Ascending aorta (tissue), 2 donors: Measurements from ENCODE around the gene CHST4. TPM values are rescaled to one million over a fixed set of nuclear protein-coding genes. Genes with fewer than 3 reads are reported as not detected.

Source experiments
- DNase-seq, 2 donors: peaks; one replicate each; pipeline ENCODE4 v3.0.0-alpha.2; 2019; ENCODE audit warnings: low spot score in 2 of 2
- H3K27ac ChIP-seq, 2 donors: fragments of 200-600 bp; sonication (generic); one replicate each; pipeline ENCODE4 v1.5.1; 2016 to 2017; ENCODE audit warnings: mild to moderate bottlenecking in 1 of 2
- H3K27me3 ChIP-seq: fragments of 200-600 bp; sonication (generic); one replicate; pipeline ENCODE4 v1.5.1; 2017
- H3K36me3 ChIP-seq, 2 donors: fragments of 200-600 bp; sonication (generic); one replicate each; pipeline ENCODE4 v1.5.1; 2016
- H3K4me1 ChIP-seq, 2 donors: fragments of 200-600 bp; sonication (generic); one replicate each; pipeline ENCODE4 v1.5.1; 2016 to 2017; ENCODE audit warnings: mild to moderate bottlenecking in 1 of 2
- H3K4me3 ChIP-seq, 2 donors: fragments of 200-600 bp; sonication (generic); one replicate each; pipeline ENCODE4 v1.5.1; 2016 to 2017; ENCODE audit warnings: mild to moderate bottlenecking in 1 of 2
- H3K9me3 ChIP-seq, 2 donors: fragments of 200-600 bp; sonication (generic); one replicate each; pipeline ENCODE4 v1.5.1; 2016
- intact Hi-C: fragments of 100-400 bp; cut with DNase I; formaldehyde crosslinking; loops from one replicate; pipeline ENCODE4 v1.15.1; 2023
- total RNA-seq: library from RNA; depleted of rRNA; stranded (reverse); fragments of >200 nt; gene quantifications from one replicate; pipeline ENCODE4 v1.1.0, GENCODE V29; 2016
- TF ChIP-seq, protein P1 (sequence below), 3 experiments: fragments of 200-600 bp in 2 of 3; fragments of 450-650 bp in 1 of 3; sonication (generic) in 2 of 3; IDR thresholded peaks; one replicate each; pipeline ENCODE4 v1.5.1; 2016 to 2019; ENCODE audit warnings: antibody characterized with exemption in 3 of 3, mild to moderate bottlenecking in 1 of 3, moderate library complexity in 1 of 3

CHST4 gene
- total RNA-seq, 1 donor from 2014 or later, result not detected

DNA sequence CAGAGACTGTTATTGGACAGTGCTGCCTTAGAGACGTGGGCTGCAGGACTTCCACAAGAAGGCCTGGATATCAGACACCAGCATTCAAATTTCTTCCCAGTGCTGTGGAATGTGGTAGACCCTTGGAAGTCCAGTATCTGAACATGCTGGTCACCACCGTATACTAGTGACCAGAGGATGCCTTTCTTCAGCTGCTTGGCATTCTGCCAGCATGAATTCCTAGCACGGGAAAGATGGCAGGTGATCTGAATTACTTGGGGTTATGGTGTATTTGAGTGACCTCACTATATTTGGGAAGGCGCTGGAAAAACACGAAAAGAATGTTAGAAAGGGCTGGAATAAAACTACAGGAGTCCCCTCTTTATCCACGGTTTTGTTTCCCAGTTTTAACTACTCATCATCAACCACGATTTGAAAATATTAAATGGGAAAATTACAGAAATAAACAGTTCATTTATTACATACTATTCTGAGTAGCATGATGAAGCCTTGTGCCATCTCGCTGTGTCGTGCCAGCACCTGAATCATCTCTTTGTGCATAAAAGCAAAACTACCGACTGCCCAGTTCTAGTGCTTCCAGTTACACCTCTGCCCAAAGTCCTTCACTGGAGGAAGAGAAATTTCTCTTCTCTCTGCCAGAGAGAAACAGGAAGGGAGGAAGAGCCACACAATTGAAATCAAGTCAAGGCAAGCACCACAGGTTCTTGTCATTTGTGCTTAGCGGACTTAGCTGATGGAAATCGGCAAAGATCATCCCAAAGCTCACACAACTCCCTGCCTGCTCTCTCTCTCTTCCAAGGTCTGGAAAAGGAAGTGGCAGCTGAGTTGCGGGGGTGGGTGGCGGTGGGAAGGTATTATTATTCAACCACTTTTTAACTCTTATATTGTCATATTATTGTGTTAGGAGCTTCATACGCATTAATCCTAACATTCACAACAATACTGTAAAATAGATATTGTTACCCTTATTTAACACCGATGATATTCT is 1.4 kb upstream of the CHST4 start:
- Histone ChIP-seq H3K4me1 (no peaks in the 10 kb centered on the region), H3K27me3 (no peaks in the 10 kb centered on the region), H3K4me3 (no peak overlapping the region), H3K9me3 (no peaks in the 10 kb centered on the region), H3K27ac (no peak overlapping the region), H3K36me3 (no peaks in the 10 kb centered on the region)
- intact Hi-C loops, result no loop called here
- TF ChIP-seq, protein P1, sequence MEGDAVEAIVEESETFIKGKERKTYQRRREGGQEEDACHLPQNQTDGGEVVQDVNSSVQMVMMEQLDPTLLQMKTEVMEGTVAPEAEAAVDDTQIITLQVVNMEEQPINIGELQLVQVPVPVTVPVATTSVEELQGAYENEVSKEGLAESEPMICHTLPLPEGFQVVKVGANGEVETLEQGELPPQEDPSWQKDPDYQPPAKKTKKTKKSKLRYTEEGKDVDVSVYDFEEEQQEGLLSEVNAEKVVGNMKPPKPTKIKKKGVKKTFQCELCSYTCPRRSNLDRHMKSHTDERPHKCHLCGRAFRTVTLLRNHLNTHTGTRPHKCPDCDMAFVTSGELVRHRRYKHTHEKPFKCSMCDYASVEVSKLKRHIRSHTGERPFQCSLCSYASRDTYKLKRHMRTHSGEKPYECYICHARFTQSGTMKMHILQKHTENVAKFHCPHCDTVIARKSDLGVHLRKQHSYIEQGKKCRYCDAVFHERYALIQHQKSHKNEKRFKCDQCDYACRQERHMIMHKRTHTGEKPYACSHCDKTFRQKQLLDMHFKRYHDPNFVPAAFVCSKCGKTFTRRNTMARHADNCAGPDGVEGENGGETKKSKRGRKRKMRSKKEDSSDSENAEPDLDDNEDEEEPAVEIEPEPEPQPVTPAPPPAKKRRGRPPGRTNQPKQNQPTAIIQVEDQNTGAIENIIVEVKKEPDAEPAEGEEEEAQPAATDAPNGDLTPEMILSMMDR (IDR thresholded peaks at IDR 0.05), result no peak
- no peak for DNase-seq

DNA sequence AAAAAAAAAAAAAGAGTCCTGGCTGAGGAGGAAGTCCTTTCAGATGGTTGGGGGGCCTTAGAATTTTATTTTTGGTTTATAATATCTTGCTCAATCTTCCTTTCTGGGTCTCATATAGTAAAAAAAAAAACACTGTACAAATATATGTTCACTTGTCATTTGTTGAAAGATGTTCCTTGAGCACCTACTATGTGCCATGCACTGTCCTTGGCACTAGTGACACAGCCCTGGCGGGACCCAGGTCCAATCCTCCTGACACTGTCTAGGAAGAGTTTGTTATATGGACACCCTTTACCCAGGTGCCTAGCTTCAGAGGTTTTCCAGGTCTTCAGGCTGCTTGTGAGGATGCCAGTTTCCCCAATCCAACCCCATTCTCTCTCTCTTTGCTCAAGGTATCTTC is 2.0 kb downstream of the CHST4 start:
- no peaks in the 10 kb centered on the region for H3K36me3 ChIP-seq
- TF ChIP-seq, protein P1 (IDR thresholded peaks at IDR 0.05), result no peak
- no peak for DNase-seq
- no peak overlapping the region for H3K4me3 ChIP-seq
- H3K4me1 ChIP-seq, result no peaks in the 10 kb centered on the region
- intact Hi-C loops, result no loop called here
- no peak overlapping the region for H3K27ac ChIP-seq
- no peaks in the 10 kb centered on the region for H3K27me3 ChIP-seq
- H3K9me3 ChIP-seq, result no peaks in the 10 kb centered on the region

DNA sequence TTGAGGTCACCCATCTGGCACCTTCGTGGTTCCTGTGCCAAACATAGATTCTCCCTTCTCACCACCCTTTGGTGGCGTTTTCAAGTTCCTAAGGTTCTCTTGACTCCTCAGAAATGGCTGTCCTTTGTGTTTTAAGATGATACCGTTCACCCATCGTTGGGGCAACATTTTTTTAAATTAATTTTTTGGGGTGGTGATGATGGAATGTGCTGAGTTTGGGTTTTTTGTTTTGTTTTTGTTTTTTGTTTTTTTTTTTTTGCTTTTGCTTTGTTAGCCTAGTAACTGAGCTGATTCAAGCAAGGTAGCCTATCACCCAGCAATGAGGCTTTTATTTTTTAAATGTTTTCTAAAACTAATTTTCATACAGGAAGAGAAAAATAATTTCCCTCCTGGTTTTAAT is 2.6 kb downstream of the CHST4 start:
- Histone ChIP-seq H3K36me3 (no peaks in the 10 kb centered on the region), H3K4me3 (no peak overlapping the region), H3K27ac (no peak overlapping the region), H3K4me1 (no peaks in the 10 kb centered on the region), H3K9me3 (no peaks in the 10 kb centered on the region), H3K27me3 (no peaks in the 10 kb centered on the region)
- intact Hi-C loops, result no loop called here
- TF ChIP-seq, protein P1 (IDR thresholded peaks at IDR 0.05), result no peak
- no peak for DNase-seq

DNA sequence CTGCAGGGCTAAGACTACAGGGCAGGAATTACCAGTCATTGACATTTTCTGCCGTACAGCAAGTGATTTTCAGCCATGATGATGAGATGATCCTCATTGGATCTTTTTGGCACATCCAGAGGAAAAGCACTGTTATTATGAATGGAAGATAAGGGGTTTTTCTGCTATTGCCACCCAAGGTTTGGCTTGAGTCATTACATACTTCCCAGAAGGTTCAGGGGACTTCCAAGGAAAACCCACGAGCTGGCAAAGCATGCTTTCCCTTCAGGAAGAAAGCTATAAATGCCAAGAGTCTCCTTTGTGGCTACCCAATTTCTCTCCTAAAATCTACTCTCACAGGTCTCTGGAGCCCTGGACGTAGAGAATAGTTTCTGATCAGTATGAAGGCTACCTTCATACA is 6.1 kb downstream of the CHST4 start:
- Histone ChIP-seq H3K4me1 (no peaks in the 10 kb centered on the region), H3K4me3 (no peak overlapping the region), H3K9me3 (no peaks in the 10 kb centered on the region), H3K27me3 (no peaks in the 10 kb centered on the region), H3K27ac (no peak overlapping the region), H3K36me3 (no peaks in the 10 kb centered on the region)
- DNase-seq, result no peak
- intact Hi-C loops, result no loop called here
- TF ChIP-seq, protein P1 (IDR thresholded peaks at IDR 0.05), result no peak

DNA sequence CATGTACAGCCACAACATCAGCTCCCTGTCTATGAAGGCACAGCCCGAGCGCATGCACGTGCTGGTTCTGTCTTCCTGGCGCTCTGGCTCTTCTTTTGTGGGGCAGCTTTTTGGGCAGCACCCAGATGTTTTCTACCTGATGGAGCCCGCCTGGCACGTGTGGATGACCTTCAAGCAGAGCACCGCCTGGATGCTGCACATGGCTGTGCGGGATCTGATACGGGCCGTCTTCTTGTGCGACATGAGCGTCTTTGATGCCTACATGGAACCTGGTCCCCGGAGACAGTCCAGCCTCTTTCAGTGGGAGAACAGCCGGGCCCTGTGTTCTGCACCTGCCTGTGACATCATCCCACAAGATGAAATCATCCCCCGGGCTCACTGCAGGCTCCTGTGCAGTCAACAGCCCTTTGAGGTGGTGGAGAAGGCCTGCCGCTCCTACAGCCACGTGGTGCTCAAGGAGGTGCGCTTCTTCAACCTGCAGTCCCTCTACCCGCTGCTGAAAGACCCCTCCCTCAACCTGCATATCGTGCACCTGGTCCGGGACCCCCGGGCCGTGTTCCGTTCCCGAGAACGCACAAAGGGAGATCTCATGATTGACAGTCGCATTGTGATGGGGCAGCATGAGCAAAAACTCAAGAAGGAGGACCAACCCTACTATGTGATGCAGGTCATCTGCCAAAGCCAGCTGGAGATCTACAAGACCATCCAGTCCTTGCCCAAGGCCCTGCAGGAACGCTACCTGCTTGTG is 10.7 kb downstream of the CHST4 start:
- no peak for DNase-seq
- H3K4me1 ChIP-seq, result no peaks in the 10 kb centered on the region
- no peaks in the 10 kb centered on the region for H3K36me3 ChIP-seq
- no peaks in the 10 kb centered on the region for H3K27me3 ChIP-seq
- TF ChIP-seq, protein P1 (IDR thresholded peaks at IDR 0.05), result no peak
- intact Hi-C loops, result no loop called here
- no peak overlapping the region for H3K27ac ChIP-seq
- H3K4me3 ChIP-seq, result no peak overlapping the region
- no peaks in the 10 kb centered on the region for H3K9me3 ChIP-seq
